Caco-2 (cell line): Measurements from ENCODE around the gene ZNF532. TPM values are rescaled to one million over a fixed set of nuclear protein-coding genes. Genes with fewer than 3 reads are reported as not detected.

ENCODE experiments used
- BruUV-seq: library from RNA; stranded (reverse); fragments of 400-500 nt; replicated peaks from 2 replicates; lab custom pipeline; 2021; lab: Mats Ljungman, UMichigan
- CTCF ChIA-PET: fragments of 300-600 bp; sonication (Branson Sonifier 250); formaldehyde crosslinking; loops from one replicate; lab custom pipeline; 2022; ENCODE audit warnings: antibody characterized with exemption; lab: Charles Lee
- POLR2A ChIA-PET: fragments of 300-600 bp; sonication (Branson Sonifier 250); formaldehyde crosslinking; loops from one replicate; lab custom pipeline; 2022; ENCODE audit warnings: antibody characterized with exemption; lab: Charles Lee
- DNase-seq, 2 experiments: peaks; one replicate each; pipeline versions ENCODE4 v3.0.0 to v3.0.0-alpha.2; 2020 to 2022
- H3K27me3 ChIP-seq: replicated peaks from 2 replicates; pipeline ENCODE4 v1.6.0; 2011; ENCODE audit warnings: low read length; ENCODE audit not compliant: control insufficient read depth, insufficient read depth
- H3K36me3 ChIP-seq: 2 replicates; pipeline ENCODE4 v1.5.1; 2011; ENCODE audit warnings: low read length; ENCODE audit not compliant: control insufficient read depth, insufficient read depth
- H3K4me1 ChIP-seq: fragments of 250-450 bp; sonication (Bioruptor Pico); 2 replicates; pipeline ENCODE4 v1.5.1; 2020; ENCODE audit warnings: mild to moderate bottlenecking
- H3K4me3 ChIP-seq: 2 replicates; pipeline ENCODE4 v1.5.1; 2011; ENCODE audit warnings: low read depth, mild to moderate bottlenecking, control low read depth, low read length
- H3K9me3 ChIP-seq: fragments of 250-450 bp; sonication (Bioruptor Pico); 2 replicates; pipeline ENCODE4 v1.5.1; 2020; ENCODE audit warnings: mild to moderate bottlenecking, moderate library complexity
- H3K27ac Mint-ChIP-seq: one replicate; pipeline ENCODE4 v1.8.0; 2022; ENCODE audit warnings: mixed read lengths; ENCODE audit not compliant: unreplicated experiment
- H3K27me3 Mint-ChIP-seq: one replicate; pipeline ENCODE4 v1.8.0; 2022; ENCODE audit warnings: mixed read lengths; ENCODE audit not compliant: insufficient read depth, unreplicated experiment
- H3K36me3 Mint-ChIP-seq: one replicate; pipeline ENCODE4 v1.8.0; 2022; ENCODE audit warnings: mild to moderate bottlenecking, mixed read lengths; ENCODE audit not compliant: insufficient read depth, unreplicated experiment
- H3K4me1 Mint-ChIP-seq: one replicate; pipeline ENCODE4 v1.8.0; 2022; ENCODE audit warnings: low read depth, mixed read lengths; ENCODE audit not compliant: unreplicated experiment
- H3K4me3 Mint-ChIP-seq: one replicate; pipeline ENCODE4 v1.8.0; 2022; ENCODE audit warnings: mild to moderate bottlenecking, moderate library complexity, mixed read lengths; ENCODE audit not compliant: unreplicated experiment
- H3K9me3 Mint-ChIP-seq: one replicate; pipeline ENCODE4 v1.8.0; 2022; ENCODE audit warnings: mixed read lengths; ENCODE audit not compliant: unreplicated experiment
- CTCF ChIP-seq, 2 experiments: fragments of 200-600 bp in 1 of 2; IDR thresholded peaks; 1 replicate in 1 of 2; 2 replicates in 1 of 2; pipeline versions ENCODE4 v1.5.1 to v1.8.0; 2011 to 2022; ENCODE audit warnings: antibody characterized with exemption in 1 of 2, control low read depth in 1 of 2, inconsistent platforms in 1 of 2, low read depth in 1 of 2, low read length in 1 of 2, mild to moderate bottlenecking in 1 of 2, moderate library complexity in 1 of 2; ENCODE audit not compliant: insufficient read depth in 1 of 2, severe bottlenecking in 1 of 2, unreplicated experiment in 1 of 2
- intact Hi-C: fragments of 100-400 bp; cut with micrococcal nuclease; formaldehyde crosslinking; loops from one replicate; pipeline ENCODE4 v1.10.0; 2022; ENCODE audit not compliant: unreplicated experiment
- total RNA-seq: library from RNA; stranded (reverse); gene quantifications from 2 replicates; pipeline ENCODE4 v1.2.3, GENCODE V29; 2022

ZNF532 gene
- total RNA-seq, 1 experiment from 2014 or later, result 32.7 TPM

GRCh38 chr18:58870130-58870529 is 5.5 kb downstream of the ZNF532 start:
- ChIA-PET CTCF (interaction anchor here (0.8 kb wide), 1 partner anchor 318 kb away, joined by 7 read pairs; no protein-coding TSS in a partner anchor), POLR2A (no interaction called here)
- Mint-ChIP-seq H3K9me3 (no peaks in the 10 kb centered on the region), H3K4me1 (peaks cover 7% of the 10 kb centered on the region), H3K4me3 (no peak overlapping the region), H3K27ac (peak overlapping the region; percentile 65), H3K36me3 (peaks cover 37% of the 10 kb centered on the region), H3K27me3 (no peaks in the 10 kb centered on the region)
- intact Hi-C loops, result no loop called here
- no peaks in the 10 kb centered on the region for H3K9me3 ChIP-seq
- no peak overlapping the region for H3K4me3 ChIP-seq
- no peaks in the 10 kb centered on the region for H3K4me1 ChIP-seq
- H3K27me3 ChIP-seq, result no peaks in the 10 kb centered on the region
- no TSS peak for BruUV-seq
- peak in 1 of 2 experiments; percentile 2 for DNase-seq
- no peak for TF ChIP-seq CTCF (IDR thresholded peaks at IDR 0.05; ENCODE audit: insufficient read depth in 1 of 2, low read depth in 1 of 2, low read length in 1 of 2, severe bottlenecking in 1 of 2, unreplicated experiment in 1 of 2)
- no peaks in the 10 kb centered on the region for H3K36me3 ChIP-seq

- H3K4me1 ChIP-seq, result no peaks in the 10 kb centered on the region
- H3K4me3 ChIP-seq, result no peak overlapping the region
- H3K27me3 Mint-ChIP-seq, result no peaks in the 10 kb centered on the region
- DNase-seq, result no peak
- no peaks in the 10 kb centered on the region for H3K9me3 Mint-ChIP-seq
- peaks cover 7% of the 10 kb centered on the region for H3K4me1 Mint-ChIP-seq
- CTCF ChIA-PET, result interaction anchor here (0.8 kb wide), 1 partner anchor 318 kb away, joined by 7 read pairs; no protein-coding TSS in a partner anchor
- no peak overlapping the region for H3K4me3 Mint-ChIP-seq
- POLR2A ChIA-PET, result no interaction called here
- peaks cover 37% of the 10 kb centered on the region for H3K36me3 Mint-ChIP-seq
- intact Hi-C loops, result no loop called here
- peak overlapping the region; percentile 65 for H3K27ac Mint-ChIP-seq
- H3K36me3 ChIP-seq, result no peaks in the 10 kb centered on the region
- no peak for TF ChIP-seq CTCF (IDR thresholded peaks at IDR 0.05; ENCODE audit: insufficient read depth in 1 of 2, low read depth in 1 of 2, low read length in 1 of 2, severe bottlenecking in 1 of 2, unreplicated experiment in 1 of 2)
- no TSS peak for BruUV-seq
- no peaks in the 10 kb centered on the region for H3K9me3 ChIP-seq
- H3K27me3 ChIP-seq, result no peaks in the 10 kb centered on the region
Measured at GRCh38 chr18:58870621-58871020, 5.9 kb downstream of the ZNF532 start.

GRCh38 chr18:58871514-58872420 is 7.1 kb downstream of the ZNF532 start:
- Histone ChIP-seq H3K4me1 (no peaks in the 10 kb centered on the region), H3K4me3 (no peak overlapping the region), H3K27me3 (no peaks in the 10 kb centered on the region), H3K36me3 (no peaks in the 10 kb centered on the region), H3K9me3 (no peaks in the 10 kb centered on the region)
- Mint-ChIP-seq H3K9me3 (no peaks in the 10 kb centered on the region), H3K27ac (no peak overlapping the region), H3K36me3 (peaks cover 43% of the 10 kb centered on the region), H3K4me1 (peaks cover 7% of the 10 kb centered on the region), H3K4me3 (no peak overlapping the region), H3K27me3 (no peaks in the 10 kb centered on the region)
- no peak for TF ChIP-seq CTCF (IDR thresholded peaks at IDR 0.05; ENCODE audit: insufficient read depth in 1 of 2, low read depth in 1 of 2, low read length in 1 of 2, severe bottlenecking in 1 of 2, unreplicated experiment in 1 of 2)
- CTCF ChIA-PET, result no interaction called here
- no TSS peak for BruUV-seq
- POLR2A ChIA-PET, result no interaction called here
- DNase-seq, result no peak
- intact Hi-C loops, result no loop called here
